ENCODE results near the gene AKR1B15. TPM values are rescaled to one million over a fixed set of nuclear protein-coding genes. Genes with fewer than 3 reads are reported as not detected.

Gene AKR1B15
- total RNA-seq, 1 experiment from 2014 or later: not detected

- CTCF ChIA-PET: no interaction called here
- POLR2A ChIA-PET (ENCODE audit: low non-redundant PET): no interaction called here
- H3K27ac ChIP-seq (ENCODE audit: low read depth, low read length, poor library complexity, severe bottlenecking): no peak overlapping the region
These were observed 39.9 kb upstream of the AKR1B15 start for GRCh38 chr7:134509010-134509409.

DNA sequence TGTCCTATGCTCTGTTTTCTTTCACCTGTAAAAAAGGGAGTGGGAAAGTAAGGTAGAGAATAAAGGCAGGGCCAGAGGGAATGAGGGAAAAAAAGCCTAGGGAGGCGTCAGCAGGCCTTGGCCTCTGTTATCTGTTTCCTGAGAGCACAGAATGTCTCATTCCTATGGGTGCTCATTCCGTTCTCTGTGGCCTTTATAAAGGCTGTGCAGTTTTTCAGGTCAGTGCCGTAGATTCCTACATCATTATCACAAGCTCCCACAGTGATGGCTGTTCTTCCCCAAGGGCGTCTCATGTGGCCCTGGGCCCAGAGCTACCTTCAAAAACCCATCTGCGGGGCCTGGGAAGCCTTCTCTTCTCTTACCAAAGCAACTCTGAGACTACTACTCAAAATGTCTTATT is 38.3 kb upstream of the AKR1B15 start:
- intact Hi-C loops (cut with micrococcal nuclease; ENCODE audit: unreplicated experiment): no loop called here
- Histone ChIP-seq H3K4me3 (ENCODE audit: low read depth, low read length, poor library complexity, severe bottlenecking) (no peak overlapping the region), H3K4me1 (ENCODE audit: insufficient read depth, low read length, poor library complexity, severe bottlenecking) (no peaks in the 10 kb centered on the region), H3K27me3 (replicated peaks; ENCODE audit: insufficient read depth, low read depth, low read length, poor library complexity) (no peaks in the 10 kb centered on the region), H3K9me3 (ENCODE audit: low read depth, low read length, poor library complexity, severe bottlenecking) (no peaks in the 10 kb centered on the region), H3K27ac (ENCODE audit: low read depth, low read length, poor library complexity, severe bottlenecking) (no peak overlapping the region), H3K36me3 (ENCODE audit: insufficient read depth, low read length, poor library complexity, severe bottlenecking) (no peaks in the 10 kb centered on the region)
- BruUV-seq (replicated peaks): no TSS peak
- CTCF ChIA-PET: no interaction called here
- no peak for TF ChIP-seq EZH2 (IDR thresholded peaks at IDR 0.05; ENCODE audit: borderline replicate concordance, low read depth, low read length, poor library complexity, severe bottlenecking)
- TF ChIP-seq CTCF (conservative IDR thresholded peaks at IDR 0.05; ENCODE audit: low read depth, low read length): no peak
- no peak for DNase-seq (ENCODE audit: low spot score)
- POLR2A ChIA-PET (ENCODE audit: low non-redundant PET): no interaction called here

More at GRCh38 chr7:134509010-134509409, 39.9 kb upstream of the AKR1B15 start:
- Histone ChIP-seq H3K27me3 (replicated peaks; ENCODE audit: insufficient read depth, low read depth, low read length, poor library complexity) (no peaks in the 10 kb centered on the region), H3K9me3 (ENCODE audit: low read depth, low read length, poor library complexity, severe bottlenecking) (no peaks in the 10 kb centered on the region), H3K36me3 (ENCODE audit: insufficient read depth, low read length, poor library complexity, severe bottlenecking) (no peaks in the 10 kb centered on the region), H3K4me3 (ENCODE audit: low read depth, low read length, poor library complexity, severe bottlenecking) (no peak overlapping the region), H3K4me1 (ENCODE audit: insufficient read depth, low read length, poor library complexity, severe bottlenecking) (no peaks in the 10 kb centered on the region)
- intact Hi-C loops (cut with micrococcal nuclease; ENCODE audit: unreplicated experiment): no loop called here
- DNase-seq (ENCODE audit: low spot score): no peak
- TF ChIP-seq EZH2 (IDR thresholded peaks at IDR 0.05; ENCODE audit: borderline replicate concordance, low read depth, low read length, poor library complexity, severe bottlenecking) (no peak), CTCF (conservative IDR thresholded peaks at IDR 0.05; ENCODE audit: low read depth, low read length) (no peak)
- no TSS peak for BruUV-seq (replicated peaks)

GRCh38 chr7:134512271-134512670 is 36.6 kb upstream of the AKR1B15 start:
- no peak overlapping the region for H3K4me3 ChIP-seq (ENCODE audit: low read depth, low read length, poor library complexity, severe bottlenecking)
- H3K36me3 ChIP-seq (ENCODE audit: insufficient read depth, low read length, poor library complexity, severe bottlenecking): no peaks in the 10 kb centered on the region
- TF ChIP-seq CTCF (conservative IDR thresholded peaks at IDR 0.05; ENCODE audit: low read depth, low read length) (no peak), EZH2 (IDR thresholded peaks at IDR 0.05; ENCODE audit: borderline replicate concordance, low read depth, low read length, poor library complexity, severe bottlenecking) (no peak)
- no peaks in the 10 kb centered on the region for H3K4me1 ChIP-seq (ENCODE audit: insufficient read depth, low read length, poor library complexity, severe bottlenecking)
- CTCF ChIA-PET: no interaction called here
- BruUV-seq (replicated peaks): no TSS peak
- H3K27me3 ChIP-seq (replicated peaks; ENCODE audit: insufficient read depth, low read depth, low read length, poor library complexity): no peaks in the 10 kb centered on the region
- intact Hi-C loops (cut with micrococcal nuclease; ENCODE audit: unreplicated experiment): no loop called here
- no peak for DNase-seq (ENCODE audit: low spot score)
- POLR2A ChIA-PET (ENCODE audit: low non-redundant PET): no interaction called here
- H3K27ac ChIP-seq (ENCODE audit: low read depth, low read length, poor library complexity, severe bottlenecking): no peak overlapping the region
- no peaks in the 10 kb centered on the region for H3K9me3 ChIP-seq (ENCODE audit: low read depth, low read length, poor library complexity, severe bottlenecking)

All from A673 (cell line).